Activated CD8-positive, alpha-beta memory T cell treated with anti-CD3 and anti-CD28 coated beads for 4 hours (primary cell): ENCODE data around the gene GSPT1.

Experiments used
- DNase-seq, 2 donors: peaks; one replicate each; pipeline ENCODE4 v3.0.0-alpha.2; 2020; ENCODE audit warnings: low read depth in 2 of 2

GSPT1 gene

DNA sequence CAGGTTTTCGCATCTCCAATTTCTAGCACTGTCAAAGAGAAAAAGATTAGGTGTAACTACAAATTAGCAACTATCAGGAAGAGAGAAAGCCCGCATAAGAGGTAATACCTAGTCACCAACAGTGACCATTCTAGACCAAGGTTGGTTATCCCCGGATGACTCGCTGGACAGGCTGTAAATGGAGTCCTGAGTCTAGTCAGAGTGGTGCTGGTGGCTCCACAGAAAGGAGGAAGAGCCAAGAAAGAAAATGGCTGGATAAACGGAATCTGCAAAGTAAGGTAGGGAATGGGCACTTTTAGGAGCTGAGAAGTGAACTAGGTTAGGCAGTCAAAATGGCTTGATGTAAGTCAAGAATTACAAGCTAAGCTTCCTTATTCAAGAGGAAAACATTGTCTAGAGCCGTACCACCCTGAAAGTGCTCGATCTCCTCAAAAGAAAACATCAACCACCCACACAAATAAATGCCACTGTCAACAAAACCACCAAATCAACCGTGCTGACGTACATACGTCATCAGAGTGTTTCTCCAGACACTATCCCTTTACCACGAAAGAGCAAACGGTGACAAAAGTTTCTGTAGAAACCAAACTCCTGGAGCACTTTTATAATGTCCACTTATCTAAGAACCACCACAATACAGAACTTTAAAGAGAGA, 2.2 kb downstream of the GSPT1 start:
- DNase-seq: peak in 1 of 2 donors; percentile 12

DNA sequence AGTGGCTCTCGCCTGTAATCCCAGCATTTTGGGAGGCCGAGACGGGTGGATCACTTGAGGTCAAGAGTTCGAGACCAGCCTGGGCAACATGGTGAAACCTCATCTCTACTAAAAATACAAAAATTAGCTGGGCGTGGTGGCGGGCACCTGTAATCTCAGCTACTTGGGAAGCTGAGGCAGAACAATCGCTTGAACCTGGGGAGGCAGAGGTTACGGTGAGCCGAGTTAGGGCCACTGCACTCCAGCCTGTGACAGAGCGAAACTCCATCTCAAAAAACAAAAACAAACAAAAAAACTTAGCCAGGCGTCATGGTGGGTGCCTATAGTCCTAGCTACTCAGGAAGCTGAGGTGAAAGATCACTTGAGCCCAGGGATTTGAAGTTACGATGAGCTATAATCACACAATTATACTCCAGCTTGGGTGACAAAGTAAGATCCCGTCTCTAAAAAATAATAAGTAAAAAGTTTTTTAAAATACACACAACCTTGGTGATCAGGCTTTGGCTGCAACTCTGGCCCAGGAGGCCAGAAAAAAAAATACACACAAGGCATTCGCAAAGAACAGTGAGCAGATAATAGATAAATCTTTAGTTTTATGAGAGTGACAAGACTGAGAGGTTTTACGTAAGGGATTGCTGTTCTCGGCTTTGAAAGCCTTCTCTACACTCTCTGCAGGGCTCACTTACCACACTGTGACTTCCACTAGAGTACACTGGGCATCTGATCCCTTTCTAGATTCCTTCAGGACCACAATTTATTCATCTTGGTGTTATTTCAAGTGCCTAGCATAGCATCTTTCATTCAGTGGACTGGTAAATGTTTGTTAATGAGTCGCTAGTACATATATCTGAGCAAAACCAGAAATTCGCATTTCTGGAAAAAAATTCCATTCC, 5.9 kb downstream of the GSPT1 start:
- no peak for DNase-seq

DNA sequence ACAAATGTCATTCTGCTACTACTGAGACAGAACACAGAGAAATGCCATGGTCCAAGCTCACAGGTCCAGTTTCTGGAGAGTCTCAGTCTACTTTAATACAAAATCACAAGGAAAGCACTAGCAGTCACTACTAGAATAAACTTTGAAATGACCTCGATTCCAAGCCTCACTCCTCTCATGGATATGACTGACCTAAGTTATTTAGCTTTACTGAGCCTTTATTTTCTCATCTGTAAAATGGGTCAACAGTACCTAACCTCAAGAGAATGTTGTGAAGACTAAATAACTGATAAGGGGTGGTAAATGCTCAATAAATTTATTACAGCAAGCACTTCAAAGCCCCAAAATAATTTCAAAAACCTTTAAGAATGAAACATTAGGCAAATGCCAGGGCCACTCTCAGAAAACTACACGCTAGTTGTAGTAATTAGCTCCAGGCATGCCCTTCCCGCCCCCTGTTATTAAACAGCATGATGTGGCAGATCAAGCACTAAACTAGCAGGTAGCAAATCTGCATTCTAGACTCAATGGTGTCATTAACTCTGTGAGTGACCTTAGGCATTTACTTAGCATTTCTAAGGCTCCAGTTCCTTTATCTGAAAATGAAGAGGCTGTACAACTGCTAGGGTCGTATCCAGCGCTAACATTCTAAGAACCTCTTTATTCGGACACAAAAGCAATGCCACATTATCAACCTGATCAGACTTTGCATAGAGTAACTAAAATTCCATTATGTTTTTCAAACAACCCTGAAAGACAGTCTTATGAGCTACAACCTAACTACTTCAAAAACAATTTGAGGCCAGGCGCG, 8.4 kb downstream of the GSPT1 start:
- no peak for DNase-seq

DNA sequence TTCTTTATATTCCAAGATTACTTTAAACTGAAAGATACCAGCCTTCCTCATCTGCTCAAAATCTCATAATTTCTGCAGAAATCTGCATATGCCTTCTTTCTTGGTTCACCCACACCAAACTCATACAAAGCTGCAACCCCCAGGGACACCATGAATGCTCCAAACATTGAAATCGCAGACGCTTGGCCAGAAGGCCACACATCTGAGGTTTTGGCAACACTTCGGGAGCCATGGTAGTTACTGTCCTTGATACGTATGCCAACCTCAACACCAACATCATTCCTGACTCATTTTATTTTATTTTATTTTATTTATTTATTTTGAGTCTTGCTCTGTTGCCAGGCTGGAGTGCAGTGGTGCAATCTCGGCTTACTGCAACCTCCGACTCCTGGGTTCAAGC, 11.8 kb downstream of the GSPT1 start:
- no peak for DNase-seq

DNA sequence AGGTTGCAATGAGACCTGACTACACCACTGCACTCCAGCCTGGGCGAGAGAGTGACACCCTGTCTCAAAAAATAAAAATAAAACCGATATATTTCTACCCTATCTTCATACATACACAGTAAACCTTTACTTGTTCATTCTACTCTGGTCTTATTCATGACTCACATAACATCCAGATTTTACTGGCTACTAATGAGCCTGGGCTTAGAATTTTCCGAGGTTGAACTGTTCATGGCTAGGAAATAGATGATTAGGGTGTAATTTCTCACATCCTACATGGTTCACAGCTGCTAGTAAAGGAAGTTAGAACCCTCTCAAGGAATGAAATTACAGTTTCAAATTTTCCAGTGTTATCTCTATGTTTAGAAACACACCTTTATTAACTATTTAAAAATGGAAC, 14.7 kb downstream of the GSPT1 start:
- DNase-seq: no peak

DNA sequence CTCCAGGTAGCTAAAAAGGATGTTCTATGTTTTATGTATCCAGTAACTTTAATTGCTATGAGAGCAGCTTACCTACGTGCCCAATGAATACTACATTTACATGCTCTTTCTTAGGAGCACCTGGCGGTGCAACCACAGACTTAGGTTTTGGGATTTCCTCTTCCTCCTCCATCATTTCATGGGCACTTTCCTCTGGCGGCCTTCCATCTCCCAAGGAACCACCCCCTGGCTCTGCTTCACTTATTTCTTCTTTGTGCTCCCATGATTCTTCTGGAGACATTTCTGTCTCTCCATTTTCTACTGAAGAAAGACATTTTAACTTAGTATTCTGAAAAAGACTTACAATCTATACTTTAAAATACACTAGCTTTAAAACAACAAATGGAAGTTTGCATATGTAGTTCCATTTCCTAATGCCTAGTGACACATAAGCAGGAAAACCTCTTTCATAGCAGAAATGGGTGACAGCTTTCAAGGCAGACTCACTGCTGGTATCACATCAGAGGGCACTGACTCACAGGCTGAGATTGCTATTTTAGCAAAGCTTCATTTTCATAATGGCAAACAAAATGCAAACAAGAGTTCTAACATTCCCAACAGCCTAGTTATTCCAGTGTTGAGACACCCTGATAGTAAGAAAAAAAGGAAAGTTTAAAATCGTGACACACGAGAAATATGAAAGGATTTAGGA, 19.1 kb downstream of the GSPT1 start:
- DNase-seq: no peak

DNA sequence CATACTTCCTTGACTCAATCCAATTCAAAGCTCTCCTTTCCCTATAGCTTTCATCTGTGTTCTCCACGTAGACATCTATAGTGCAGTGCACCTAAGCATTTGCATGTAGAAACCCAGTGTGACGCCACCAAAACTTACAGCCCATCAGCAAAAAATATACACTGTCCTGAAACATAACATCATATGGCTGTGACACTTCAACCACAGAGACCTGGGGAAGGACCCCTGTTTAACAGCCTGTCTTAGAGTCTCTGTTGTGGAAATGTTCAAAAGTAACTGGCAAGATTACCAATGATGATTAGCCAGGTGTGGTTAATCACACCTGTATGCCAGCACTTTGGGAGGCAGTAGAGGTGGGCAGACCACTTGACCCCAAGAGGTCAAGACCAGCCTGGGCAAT, 22.2 kb downstream of the GSPT1 start:
- DNase-seq: no peak

DNA sequence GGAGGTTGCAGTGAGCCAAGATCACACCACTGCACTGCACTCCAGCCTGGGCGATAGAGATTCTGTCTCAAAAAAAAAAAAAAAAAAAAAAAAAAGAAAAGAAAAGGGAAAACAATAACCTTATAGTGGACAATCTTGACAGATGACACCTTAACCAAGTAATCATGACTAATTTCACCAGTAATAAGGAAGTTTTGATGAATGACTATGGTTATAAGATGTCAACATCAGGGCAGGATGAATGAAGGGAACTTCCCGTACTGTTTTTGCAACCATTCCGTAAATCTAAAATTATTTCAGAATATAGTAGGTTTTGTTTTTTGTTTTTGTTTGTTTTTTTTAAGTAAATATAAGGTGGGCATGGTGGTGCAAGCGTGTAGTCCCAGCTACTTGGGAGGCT, 23.0 kb downstream of the GSPT1 start:
- DNase-seq: no peak

DNA sequence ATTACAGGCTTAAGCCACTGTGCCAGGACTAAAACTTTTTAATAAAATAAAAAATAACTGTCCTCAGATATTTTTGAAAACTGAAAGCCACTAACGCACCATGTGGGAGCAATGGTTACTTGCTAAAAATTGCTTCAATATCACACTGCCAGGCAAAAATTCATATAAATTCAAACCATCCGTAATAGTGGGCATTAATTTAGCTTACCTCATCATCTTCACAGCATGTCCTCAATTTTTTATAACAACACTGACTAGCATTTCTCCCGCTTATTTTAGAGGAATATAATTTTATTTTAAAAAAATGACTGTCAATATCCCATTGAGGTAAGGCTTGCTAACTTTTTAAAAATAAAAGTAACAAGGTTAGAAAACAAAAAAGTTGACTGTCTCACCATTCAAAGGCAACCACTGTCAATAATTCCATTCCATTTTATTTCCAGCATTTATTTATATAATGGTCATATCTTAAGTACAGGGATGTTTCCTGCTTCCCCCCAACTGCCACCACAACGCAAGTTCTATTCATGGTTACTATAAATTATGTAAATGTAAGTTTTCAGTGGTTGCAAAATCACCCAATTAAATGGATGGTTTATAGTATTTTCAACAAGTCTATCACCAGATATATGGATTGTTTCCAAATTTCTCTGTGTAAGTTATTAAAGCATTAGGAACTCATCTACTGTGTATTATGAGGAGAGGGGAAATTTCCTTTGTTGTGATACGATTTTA, 25.4 kb downstream of the GSPT1 start:
- DNase-seq: no peak

DNA sequence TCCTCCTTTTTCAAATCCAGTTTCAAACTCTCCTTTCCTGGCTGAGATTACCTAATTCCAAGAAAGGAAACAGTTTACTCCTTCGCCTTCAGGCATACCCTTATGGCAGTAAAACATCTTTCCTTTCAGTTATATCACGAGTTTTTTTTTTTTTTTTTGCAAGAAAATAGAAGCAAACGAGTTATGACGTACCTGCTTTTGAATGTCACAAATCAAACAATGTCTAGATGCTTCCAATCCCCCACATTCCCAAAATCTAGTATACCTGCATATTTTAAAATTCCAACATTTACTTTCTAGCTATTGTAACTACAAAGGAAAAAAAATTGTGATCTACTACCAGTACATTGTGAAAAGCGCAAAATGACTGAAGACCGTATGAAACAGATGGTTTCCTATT, 28.9 kb downstream of the GSPT1 start:
- DNase-seq: no peak

DNA sequence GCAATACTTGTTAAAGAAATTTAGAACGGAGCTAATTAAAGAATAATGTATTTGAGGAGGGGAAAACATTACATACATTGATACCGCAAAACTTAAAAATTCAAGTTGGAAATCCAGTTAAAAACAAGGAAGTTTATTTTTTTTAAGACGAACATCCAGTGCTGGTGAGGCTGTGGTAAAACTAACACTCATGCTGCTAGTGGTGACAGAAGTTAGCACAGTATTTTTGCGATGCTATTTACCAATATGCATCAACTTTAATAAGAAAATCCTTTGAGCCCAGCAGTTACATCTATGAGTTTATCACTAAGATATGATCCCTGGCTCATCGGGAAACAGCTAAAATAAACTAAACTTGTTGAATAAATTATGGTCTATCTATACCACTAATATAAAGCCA, 31.7 kb downstream of the GSPT1 start:
- DNase-seq: no peak

DNA sequence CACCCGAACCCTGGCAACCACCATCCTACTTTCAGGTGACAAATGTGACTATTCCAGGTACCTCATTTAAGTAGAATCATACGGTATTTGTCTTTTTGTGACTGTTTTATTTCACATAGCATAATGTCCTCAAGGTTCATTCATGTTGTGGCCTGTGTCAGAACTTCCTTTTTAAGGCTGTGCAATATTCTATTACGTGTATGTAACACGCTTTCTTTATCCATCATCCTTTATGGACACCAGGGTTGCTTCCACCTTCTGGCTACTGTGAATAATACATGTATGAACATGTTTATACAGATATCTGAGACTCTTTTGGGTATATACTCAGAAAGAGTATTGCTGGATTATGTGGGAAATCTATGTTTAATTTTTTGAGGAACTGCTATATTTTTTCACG, 35.7 kb downstream of the GSPT1 start:
- no peak for DNase-seq

DNA sequence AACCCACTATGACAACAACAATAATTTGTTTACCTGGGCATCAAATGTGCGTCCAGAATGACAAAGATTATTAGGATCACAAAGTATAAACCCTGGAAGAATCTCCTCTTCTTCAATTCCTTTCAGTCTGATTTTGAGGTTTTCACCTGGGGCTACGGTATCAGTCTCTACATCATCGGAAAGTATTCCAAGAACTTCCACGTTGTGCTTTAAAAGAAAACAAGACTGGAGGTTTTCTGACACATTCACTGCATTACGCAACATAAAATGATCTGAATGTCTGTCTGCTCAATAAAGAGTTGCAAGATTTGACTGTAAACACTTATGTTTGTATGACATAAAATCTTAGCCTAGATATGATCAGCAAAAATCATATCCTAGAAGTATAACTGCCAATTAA, 38.4 kb downstream of the GSPT1 start:
- no peak for DNase-seq

DNA sequence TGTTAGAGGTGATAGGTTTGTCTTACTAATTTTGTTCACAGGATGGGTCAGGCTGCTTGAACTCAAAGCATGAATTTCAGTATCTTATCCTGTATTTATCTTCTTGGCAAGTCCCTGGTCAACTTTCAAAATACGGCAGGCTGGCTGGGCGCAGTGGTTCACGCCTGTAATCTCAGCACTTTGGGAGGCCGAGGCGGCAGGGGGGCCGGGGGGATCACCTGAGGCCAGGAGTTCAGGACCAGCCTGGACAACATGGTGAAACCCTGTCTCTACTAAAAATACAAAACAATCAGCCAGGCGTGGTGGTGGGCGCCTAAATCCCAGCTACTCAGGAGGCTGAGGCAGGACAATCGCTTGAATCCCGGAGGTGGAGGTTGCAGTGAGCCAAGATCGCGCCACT, 39.5 kb downstream of the GSPT1 start:
- no peak for DNase-seq

DNA sequence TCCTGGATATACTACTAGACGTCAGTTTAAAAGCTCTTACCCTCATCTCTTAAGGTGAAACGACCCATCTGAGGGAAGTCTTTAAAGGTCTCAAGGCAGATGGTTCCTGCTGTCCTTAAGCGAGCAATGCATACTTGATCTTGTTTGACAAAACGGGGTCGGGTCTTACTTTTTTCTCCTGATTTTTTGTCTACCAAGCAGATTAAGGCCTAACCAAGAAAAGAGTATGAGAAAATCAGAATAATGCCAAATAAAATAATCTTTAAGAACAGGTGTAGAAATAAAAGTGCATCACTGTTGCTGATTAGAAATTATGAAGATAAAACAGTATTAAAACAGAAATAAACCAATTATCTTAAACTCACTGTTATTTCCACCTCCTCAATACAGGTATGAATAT, 40.0 kb downstream of the GSPT1 start:
- DNase-seq: no peak

DNA sequence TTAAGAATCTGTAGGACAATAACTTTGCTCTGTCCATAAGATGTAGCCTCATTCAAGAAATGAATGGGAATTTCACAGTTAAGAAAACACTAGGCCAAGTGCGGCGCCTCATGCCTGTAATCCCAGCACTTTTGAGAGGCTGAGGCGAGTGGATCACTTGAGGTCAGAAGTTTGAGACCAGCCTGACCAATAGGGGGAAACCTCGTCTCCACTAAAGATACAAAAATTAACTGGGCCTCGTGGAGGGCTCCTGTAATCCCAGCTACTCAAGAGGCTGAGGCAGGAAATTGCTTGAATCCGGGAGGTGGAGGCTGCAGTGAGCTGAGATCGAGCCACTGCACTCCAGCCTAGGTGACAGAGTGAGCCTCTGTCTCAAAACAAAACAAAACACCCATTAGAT, 44.6 kb downstream of the GSPT1 start:
- DNase-seq: no peak

DNA sequence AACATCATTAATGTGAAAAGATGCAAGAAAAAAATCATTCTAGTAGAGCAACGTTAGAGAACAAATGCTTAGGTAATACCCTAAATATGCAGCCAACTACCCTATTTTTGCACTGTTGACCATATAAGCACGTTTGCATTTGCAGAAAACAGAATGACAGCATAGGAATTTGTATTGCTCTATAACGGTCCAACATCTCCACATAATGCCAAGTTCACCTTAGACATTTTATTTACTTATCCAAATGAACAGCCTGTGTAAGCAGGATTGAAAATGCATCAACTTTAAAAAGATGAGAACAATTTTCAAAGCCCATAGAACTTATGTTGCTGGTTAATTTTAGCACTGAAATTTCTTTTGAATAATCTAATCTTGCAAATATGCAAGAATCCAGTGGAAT, 45.4 kb downstream of the GSPT1 start:
- no peak for DNase-seq

DNA sequence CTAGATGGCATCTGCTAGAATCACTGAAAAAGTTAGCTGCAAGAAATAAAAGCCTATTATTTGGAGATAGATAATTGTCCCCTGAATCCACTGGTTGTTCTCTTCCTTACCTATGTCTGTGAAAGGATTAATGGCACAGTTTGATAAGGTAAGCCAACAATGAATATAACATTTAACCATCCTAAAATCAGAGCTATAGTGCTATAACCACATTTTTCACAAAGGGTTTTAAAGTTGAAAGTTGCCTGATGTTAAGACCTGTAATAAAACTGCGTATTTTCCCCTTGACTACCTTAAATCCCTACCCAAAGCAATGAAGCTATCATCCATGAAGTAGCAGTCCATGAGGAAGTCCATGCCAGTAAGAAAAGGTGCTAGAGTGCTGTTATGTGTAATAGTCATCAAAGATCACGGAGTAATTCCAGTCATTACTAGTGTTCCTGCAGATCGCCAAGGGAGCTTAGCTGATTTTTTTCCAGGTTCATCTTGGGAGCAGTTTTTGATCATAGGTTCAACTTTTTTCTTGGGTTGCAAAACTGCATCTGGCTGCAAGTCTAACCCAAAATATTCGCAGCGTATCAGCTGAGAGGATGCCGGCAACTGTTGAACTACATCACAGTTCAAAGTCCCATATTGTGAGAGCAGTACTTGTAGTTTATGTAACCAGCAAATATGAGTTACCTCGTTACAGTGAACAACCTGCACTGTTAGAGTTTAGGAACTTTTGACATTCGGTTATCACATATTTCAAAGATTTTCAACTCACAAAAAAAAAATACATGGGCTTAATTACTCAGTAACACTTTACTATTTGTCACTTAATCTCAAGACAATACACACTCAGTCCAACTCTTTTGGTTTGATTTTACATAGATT, 46.2 kb downstream of the GSPT1 start:
- no peak for DNase-seq

DNA sequence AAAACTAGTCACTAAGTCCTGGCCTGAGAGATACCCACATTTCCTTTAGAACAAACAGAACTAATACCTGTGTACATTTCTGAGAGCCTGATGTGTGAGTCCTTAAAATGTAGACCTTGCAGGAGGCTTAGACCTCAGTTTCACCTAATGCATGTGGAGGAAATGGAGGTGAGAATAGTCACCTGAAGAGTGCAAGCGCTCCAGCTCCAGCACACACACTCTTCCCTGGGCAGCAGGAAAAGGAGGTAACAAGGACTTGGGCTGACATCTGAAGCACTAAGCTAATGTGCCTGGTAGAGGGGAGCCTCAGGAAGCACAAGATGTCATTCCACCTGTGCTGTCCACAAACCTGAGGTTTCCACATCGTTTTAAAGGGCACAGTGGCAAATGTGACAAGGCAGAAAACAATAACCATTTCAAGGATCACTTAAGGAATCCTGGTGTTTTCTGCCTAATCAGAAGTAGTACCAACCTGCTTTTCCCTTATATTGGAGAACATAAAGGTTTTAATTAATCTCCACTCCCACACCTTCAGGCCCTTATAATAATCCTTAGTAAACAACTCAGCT, 47.3 kb downstream of the GSPT1 start:
- DNase-seq: no peak

DNA sequence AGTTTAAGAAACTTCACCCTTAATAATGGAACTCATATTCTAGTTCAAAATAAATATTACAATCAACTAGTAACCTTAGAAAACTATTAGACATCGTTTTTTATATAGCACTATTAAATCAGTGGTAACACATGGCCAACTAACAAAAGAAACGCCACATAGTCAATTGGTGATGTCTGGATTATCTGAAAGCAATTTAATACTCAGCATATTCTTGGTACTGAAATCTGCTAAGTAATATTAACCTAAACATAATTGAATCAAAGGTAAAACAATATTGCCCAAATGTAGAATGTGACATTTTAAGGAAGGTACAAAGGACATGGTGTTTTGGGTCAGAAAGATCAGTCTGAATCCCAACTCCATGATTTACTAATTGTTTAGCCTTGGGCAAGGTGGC, 53.3 kb downstream of the GSPT1 start:
- no peak for DNase-seq
